ENCODE data around the gene SSTR4. TPM values are rescaled to one million over a fixed set of nuclear protein-coding genes. Genes with fewer than 3 reads are reported as not detected.

The SSTR4 gene
- total RNA-seq, 2 experiments from 2014 or later, result not detected

DNA sequence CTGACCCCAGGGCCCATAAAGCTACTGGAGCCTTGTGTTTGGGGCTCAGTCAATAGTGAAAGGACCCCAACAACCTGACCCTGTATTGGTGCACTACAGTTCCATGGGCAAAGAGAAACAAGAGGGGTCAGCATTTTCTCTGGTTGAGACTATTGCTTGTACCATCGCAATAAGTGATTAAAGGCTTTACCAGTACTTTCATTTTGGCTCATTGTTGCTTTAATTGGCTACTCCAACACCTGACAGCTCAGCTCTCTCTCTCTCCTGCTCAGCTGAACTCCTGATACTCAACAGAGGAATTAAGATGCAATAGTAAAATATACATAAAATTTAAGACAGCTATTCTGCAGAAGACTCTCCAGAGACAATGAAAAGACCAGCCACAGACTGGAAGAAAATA is 33.2 kb downstream of the SSTR4 start:
- Histone ChIP-seq H3K27ac (ENCODE audit: low read depth, low read length, poor library complexity, severe bottlenecking) (no peak overlapping the region), H3K9me2 (ENCODE audit: insufficient read depth, low read length) (no peaks in the 10 kb centered on the region), H2AFZ (ENCODE audit: low read length) (no peak overlapping the region), H3K4me2 (ENCODE audit: low read length) (no peak overlapping the region), H3K36me3 (ENCODE audit: insufficient read depth, low read length) (no peaks in the 10 kb centered on the region), H3K9me3 (ENCODE audit: low read length) (no peaks in the 10 kb centered on the region), H3K4me3 (ENCODE audit: low read depth, low read length, poor library complexity, severe bottlenecking) (no peak overlapping the region), H4K20me1 (ENCODE audit: insufficient read depth, low read length) (no peaks in the 10 kb centered on the region), H3K79me2 (ENCODE audit: insufficient read depth, low read depth, low read length) (no peaks in the 10 kb centered on the region), H3K4me1 (ENCODE audit: insufficient read depth, low read length, poor library complexity, severe bottlenecking) (no peaks in the 10 kb centered on the region)
- intact Hi-C loops (cut with micrococcal nuclease; ENCODE audit: unreplicated experiment), result no loop called here
- no TSS peak for BruUV-seq (replicated peaks)
- POLR2A ChIA-PET, result no interaction called here
- no peak for TF ChIP-seq EZH2phosphoT487 (IDR thresholded peaks at IDR 0.05; ENCODE audit: borderline replicate concordance, low read depth, low read length)
- TF ChIP-seq, protein P1, sequence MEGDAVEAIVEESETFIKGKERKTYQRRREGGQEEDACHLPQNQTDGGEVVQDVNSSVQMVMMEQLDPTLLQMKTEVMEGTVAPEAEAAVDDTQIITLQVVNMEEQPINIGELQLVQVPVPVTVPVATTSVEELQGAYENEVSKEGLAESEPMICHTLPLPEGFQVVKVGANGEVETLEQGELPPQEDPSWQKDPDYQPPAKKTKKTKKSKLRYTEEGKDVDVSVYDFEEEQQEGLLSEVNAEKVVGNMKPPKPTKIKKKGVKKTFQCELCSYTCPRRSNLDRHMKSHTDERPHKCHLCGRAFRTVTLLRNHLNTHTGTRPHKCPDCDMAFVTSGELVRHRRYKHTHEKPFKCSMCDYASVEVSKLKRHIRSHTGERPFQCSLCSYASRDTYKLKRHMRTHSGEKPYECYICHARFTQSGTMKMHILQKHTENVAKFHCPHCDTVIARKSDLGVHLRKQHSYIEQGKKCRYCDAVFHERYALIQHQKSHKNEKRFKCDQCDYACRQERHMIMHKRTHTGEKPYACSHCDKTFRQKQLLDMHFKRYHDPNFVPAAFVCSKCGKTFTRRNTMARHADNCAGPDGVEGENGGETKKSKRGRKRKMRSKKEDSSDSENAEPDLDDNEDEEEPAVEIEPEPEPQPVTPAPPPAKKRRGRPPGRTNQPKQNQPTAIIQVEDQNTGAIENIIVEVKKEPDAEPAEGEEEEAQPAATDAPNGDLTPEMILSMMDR (conservative IDR thresholded peaks at IDR 0.05; ENCODE audit: low read length), result no peak
- CTCF ChIA-PET (ENCODE audit: unreplicated experiment), result no interaction called here
- DNase-seq (ENCODE audit: low spot score), result no peak

DNA sequence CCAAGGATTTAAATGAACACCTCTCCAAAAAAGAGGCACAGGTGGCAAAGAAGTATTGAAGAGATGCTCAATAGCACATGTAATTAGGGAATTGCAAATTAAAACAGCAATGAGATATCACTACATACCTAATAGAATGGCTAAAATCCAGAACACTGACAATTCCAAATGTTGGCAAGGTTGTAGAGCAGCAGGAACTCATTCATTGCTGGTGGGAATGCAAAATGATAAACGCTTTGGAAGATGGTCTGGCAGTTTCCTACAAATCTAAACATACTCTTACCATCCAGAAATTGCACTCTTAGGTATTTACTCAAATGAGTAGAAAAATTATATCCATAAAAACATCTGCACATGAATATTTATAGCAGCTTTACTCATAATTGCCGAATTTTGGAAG is 34.0 kb downstream of the SSTR4 start:
- ChIA-PET CTCF (ENCODE audit: unreplicated experiment) (interaction anchor here (0.5 kb wide), 1 partner anchor 1986 kb away, joined by 3 read pairs; no protein-coding TSS in a partner anchor), POLR2A (no interaction called here)
- TF ChIP-seq, protein P1 (conservative IDR thresholded peaks at IDR 0.05; ENCODE audit: low read length), result no peak
- TF ChIP-seq EZH2phosphoT487 (IDR thresholded peaks at IDR 0.05; ENCODE audit: borderline replicate concordance, low read depth, low read length), result no peak
- no peaks in the 10 kb centered on the region for H3K9me3 ChIP-seq (ENCODE audit: low read length)
- H3K4me1 ChIP-seq (ENCODE audit: insufficient read depth, low read length, poor library complexity, severe bottlenecking), result no peaks in the 10 kb centered on the region
- H3K4me2 ChIP-seq (ENCODE audit: low read length), result no peak overlapping the region
- intact Hi-C loops (cut with micrococcal nuclease; ENCODE audit: unreplicated experiment), result no loop called here
- no peaks in the 10 kb centered on the region for H3K79me2 ChIP-seq (ENCODE audit: insufficient read depth, low read depth, low read length)
- no peak overlapping the region for H2AFZ ChIP-seq (ENCODE audit: low read length)
- DNase-seq (ENCODE audit: low spot score), result no peak
- BruUV-seq (replicated peaks), result no TSS peak
- H3K4me3 ChIP-seq (ENCODE audit: low read depth, low read length, poor library complexity, severe bottlenecking), result no peak overlapping the region
- no peaks in the 10 kb centered on the region for H4K20me1 ChIP-seq (ENCODE audit: insufficient read depth, low read length)
- H3K36me3 ChIP-seq (ENCODE audit: insufficient read depth, low read length), result no peaks in the 10 kb centered on the region
- no peak overlapping the region for H3K27ac ChIP-seq (ENCODE audit: low read depth, low read length, poor library complexity, severe bottlenecking)
- no peaks in the 10 kb centered on the region for H3K9me2 ChIP-seq (ENCODE audit: insufficient read depth, low read length)

DNA sequence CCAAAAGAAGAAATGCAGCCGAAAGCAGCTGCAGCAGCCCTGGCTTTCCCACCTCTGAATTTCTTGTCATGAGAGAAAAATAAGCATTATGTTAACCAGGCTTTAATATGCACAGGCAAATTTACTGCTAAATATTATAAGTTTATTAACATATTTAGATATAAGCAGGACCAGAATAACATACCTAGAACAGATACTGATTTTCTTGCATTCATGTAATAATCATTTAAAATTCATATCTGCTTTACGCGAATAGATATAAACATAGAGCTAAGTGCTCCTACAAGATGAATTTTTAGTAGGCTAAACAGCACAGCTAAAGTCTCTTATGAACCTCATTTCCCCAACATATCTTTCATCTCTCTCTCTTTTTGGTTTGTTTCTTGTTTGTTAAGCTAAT is 36.3 kb downstream of the SSTR4 start:
- Histone ChIP-seq H4K20me1 (ENCODE audit: insufficient read depth, low read length) (no peaks in the 10 kb centered on the region), H3K27ac (ENCODE audit: low read depth, low read length, poor library complexity, severe bottlenecking) (no peak overlapping the region), H3K4me2 (ENCODE audit: low read length) (no peak overlapping the region), H3K4me3 (ENCODE audit: low read depth, low read length, poor library complexity, severe bottlenecking) (no peak overlapping the region), H3K9me3 (ENCODE audit: low read length) (no peaks in the 10 kb centered on the region), H3K4me1 (ENCODE audit: insufficient read depth, low read length, poor library complexity, severe bottlenecking) (no peaks in the 10 kb centered on the region), H3K79me2 (ENCODE audit: insufficient read depth, low read depth, low read length) (no peaks in the 10 kb centered on the region), H3K36me3 (ENCODE audit: insufficient read depth, low read length) (no peaks in the 10 kb centered on the region), H2AFZ (ENCODE audit: low read length) (no peak overlapping the region), H3K9me2 (ENCODE audit: insufficient read depth, low read length) (no peaks in the 10 kb centered on the region)
- no TSS peak for BruUV-seq (replicated peaks)
- intact Hi-C loops (cut with micrococcal nuclease; ENCODE audit: unreplicated experiment), result no loop called here
- TF ChIP-seq, protein P1 (conservative IDR thresholded peaks at IDR 0.05; ENCODE audit: low read length), result no peak
- TF ChIP-seq EZH2phosphoT487 (IDR thresholded peaks at IDR 0.05; ENCODE audit: borderline replicate concordance, low read depth, low read length), result no peak
- ChIA-PET CTCF (ENCODE audit: unreplicated experiment) (no interaction called here), POLR2A (no interaction called here)
- DNase-seq (ENCODE audit: low spot score), result no peak
